ENCODE results near the gene MRTFB.
A peak's percentile ranks its signal among the peaks of the same experiment; 100 is the strongest.

MRTFB gene

GRCh38 chr16:14232106-14232864 is 161.2 kb downstream of the MRTFB start:
- DNase-seq (ENCODE audit: low read depth): peak; percentile 56
- no peak overlapping the region for H3K4me3 ChIP-seq (ENCODE audit: low read length)
- TF ChIP-seq CTCF (conservative IDR thresholded peaks at IDR 0.05; ENCODE audit: low read length): no peak

GRCh38 chr16:14236401-14236800 is 165.3 kb downstream of the MRTFB start:
- no peak for DNase-seq (ENCODE audit: low read depth)
- no peak overlapping the region for H3K4me3 ChIP-seq (ENCODE audit: low read length)
- TF ChIP-seq CTCF (conservative IDR thresholded peaks at IDR 0.05; ENCODE audit: low read length): no peak

- TF ChIP-seq CTCF (conservative IDR thresholded peaks at IDR 0.05; ENCODE audit: low read length): no peak
- no peak overlapping the region for H3K4me3 ChIP-seq (ENCODE audit: low read length)
- DNase-seq (ENCODE audit: low read depth): no peak
Measured at GRCh38 chr16:14238756-14239155, 167.6 kb downstream of the MRTFB start.

- DNase-seq (ENCODE audit: low read depth): no peak
- no peak for TF ChIP-seq CTCF (conservative IDR thresholded peaks at IDR 0.05; ENCODE audit: low read length)
- no peak overlapping the region for H3K4me3 ChIP-seq (ENCODE audit: low read length)
Measured at GRCh38 chr16:14239791-14240190, 168.7 kb downstream of the MRTFB start.

GRCh38 chr16:14240219-14240843 is 169.2 kb downstream of the MRTFB start:
- no peak overlapping the region for H3K4me3 ChIP-seq (ENCODE audit: low read length)
- DNase-seq (ENCODE audit: low read depth): peak; percentile 52
- no peak for TF ChIP-seq CTCF (conservative IDR thresholded peaks at IDR 0.05; ENCODE audit: low read length)

GRCh38 chr16:14240964-14241363 is 169.8 kb downstream of the MRTFB start:
- no peak for DNase-seq (ENCODE audit: low read depth)
- H3K4me3 ChIP-seq (ENCODE audit: low read length): no peak overlapping the region
- no peak for TF ChIP-seq CTCF (conservative IDR thresholded peaks at IDR 0.05; ENCODE audit: low read length)

GRCh38 chr16:14241631-14242030 is 170.5 kb downstream of the MRTFB start:
- no peak overlapping the region for H3K4me3 ChIP-seq (ENCODE audit: low read length)
- no peak for DNase-seq (ENCODE audit: low read depth)
- no peak for TF ChIP-seq CTCF (conservative IDR thresholded peaks at IDR 0.05; ENCODE audit: low read length)
